GM10248 (cell line): ENCODE measurements around the gene NEK1.

ENCODE experiments used
- CTCF ChIA-PET: fragments of 300-600 bp; sonication (Branson Sonifier 250); formaldehyde crosslinking; extraction: SDS; loops from one replicate; lab custom pipeline; 2021; ENCODE audit warnings: antibody characterized with exemption; lab: Yijun Ruan, JAX
- POLR2A ChIA-PET: fragments of 350-650 bp; sonication (Branson Sonifier 250); formaldehyde crosslinking; extraction: SDS; loops from one replicate; lab custom pipeline; 2020; ENCODE audit warnings: antibody characterized with exemption; lab: Yijun Ruan, JAX
- DNase-seq: peaks from one replicate; pipeline ENCODE4 v3.0.0; 2012; ENCODE audit errors: extremely low spot score
- TF ChIP-seq, protein P1 (sequence below): IDR thresholded peaks from 2 replicates; pipeline ENCODE4 v1.5.1; 2012; ENCODE audit warnings: mild to moderate bottlenecking, low read depth; ENCODE audit errors: extremely low read depth, missing control alignments, control extremely low read depth

Gene NEK1

GRCh38 chr4:169611157-169611556 is 1.2 kb downstream of the NEK1 start:
- POLR2A ChIA-PET: no interaction called here
- TF ChIP-seq, protein P1, sequence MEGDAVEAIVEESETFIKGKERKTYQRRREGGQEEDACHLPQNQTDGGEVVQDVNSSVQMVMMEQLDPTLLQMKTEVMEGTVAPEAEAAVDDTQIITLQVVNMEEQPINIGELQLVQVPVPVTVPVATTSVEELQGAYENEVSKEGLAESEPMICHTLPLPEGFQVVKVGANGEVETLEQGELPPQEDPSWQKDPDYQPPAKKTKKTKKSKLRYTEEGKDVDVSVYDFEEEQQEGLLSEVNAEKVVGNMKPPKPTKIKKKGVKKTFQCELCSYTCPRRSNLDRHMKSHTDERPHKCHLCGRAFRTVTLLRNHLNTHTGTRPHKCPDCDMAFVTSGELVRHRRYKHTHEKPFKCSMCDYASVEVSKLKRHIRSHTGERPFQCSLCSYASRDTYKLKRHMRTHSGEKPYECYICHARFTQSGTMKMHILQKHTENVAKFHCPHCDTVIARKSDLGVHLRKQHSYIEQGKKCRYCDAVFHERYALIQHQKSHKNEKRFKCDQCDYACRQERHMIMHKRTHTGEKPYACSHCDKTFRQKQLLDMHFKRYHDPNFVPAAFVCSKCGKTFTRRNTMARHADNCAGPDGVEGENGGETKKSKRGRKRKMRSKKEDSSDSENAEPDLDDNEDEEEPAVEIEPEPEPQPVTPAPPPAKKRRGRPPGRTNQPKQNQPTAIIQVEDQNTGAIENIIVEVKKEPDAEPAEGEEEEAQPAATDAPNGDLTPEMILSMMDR: no peak
- DNase-seq: no peak
- CTCF ChIA-PET: interaction anchor here (0.7 to 4.2 kb wide), 2 partner anchors 14 to 145 kb away, joined by 3 to 25 read pairs; no protein-coding TSS in a partner anchor

GRCh38 chr4:169604903-169605331 is 7.5 kb downstream of the NEK1 start:
- CTCF ChIA-PET: interaction anchor here (2.3 to 4.4 kb wide), 2 partner anchors 8 to 10 kb away, joined by 7 to 17 read pairs; partner anchors contain the start of gene NEK1
- TF ChIP-seq, protein P1: no peak
- DNase-seq: no peak
- POLR2A ChIA-PET: no interaction called here

DNA sequence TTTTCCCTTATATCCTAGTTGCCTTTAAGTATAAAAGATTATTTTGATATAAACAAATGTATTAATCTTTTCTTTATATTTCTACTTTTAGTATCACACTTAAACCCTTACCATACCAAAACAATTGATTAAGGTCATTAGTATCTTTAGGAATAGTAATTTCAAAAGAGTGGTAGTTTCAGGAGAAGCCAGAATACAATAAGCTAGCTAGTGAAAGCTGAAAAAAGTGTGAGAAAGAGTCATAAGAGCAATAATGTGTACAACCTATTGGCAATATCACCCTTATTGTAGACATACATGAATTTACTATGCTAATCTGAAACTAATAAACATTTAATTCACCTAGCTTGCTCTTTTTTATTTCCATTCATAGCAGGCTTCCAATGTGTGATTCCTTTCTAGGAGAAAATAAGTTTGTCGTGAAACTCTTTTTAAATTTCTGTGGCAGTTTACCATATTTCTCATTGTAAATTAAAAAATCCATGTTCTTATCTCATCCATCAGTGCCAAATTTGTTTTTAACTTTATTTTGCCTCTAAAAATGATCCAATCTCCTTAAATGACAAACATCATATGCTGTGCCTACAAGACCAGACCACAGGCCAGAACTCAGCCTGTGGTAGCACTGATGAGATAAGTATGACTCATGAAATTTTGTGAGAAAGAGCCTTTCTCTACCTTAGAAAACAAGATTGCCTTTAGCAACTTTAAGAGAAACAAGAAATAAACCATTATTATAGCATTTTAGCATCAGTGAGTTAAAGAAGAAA is 8.1 kb downstream of the NEK1 start:
- peak; percentile 31 for DNase-seq
- POLR2A ChIA-PET: interaction anchor here (1.0 kb wide), 1 partner anchor 16 kb away, joined by 3 read pairs; the partner anchor contains the start of gene CLCN3
- CTCF ChIA-PET: interaction anchor here (4.4 kb wide), 1 partner anchor 9 kb away, joined by 17 read pairs; the partner anchor contains the start of gene NEK1
- TF ChIP-seq, protein P1: no peak

DNA sequence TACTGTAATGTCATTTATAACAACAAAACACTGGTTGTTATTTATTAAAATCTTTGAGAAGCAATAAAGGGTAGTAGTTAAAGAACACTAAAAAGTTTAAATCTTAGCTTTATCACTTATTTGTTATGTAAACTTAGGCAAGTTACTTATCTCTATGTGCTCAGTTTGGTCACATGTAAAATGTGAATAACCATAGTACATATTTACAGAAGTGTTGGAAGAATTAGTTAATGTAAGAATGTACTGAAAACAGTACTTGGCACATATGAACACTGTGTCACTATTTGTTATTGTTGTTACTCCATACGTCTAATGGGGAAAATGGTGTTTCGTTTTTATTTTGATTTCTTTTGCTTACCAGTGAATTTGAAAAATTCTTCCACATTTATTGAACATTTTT is 9.1 kb downstream of the NEK1 start:
- ChIA-PET CTCF (interaction anchor here (4.4 kb wide), 1 partner anchor 10 kb away, joined by 17 read pairs; the partner anchor contains the start of gene NEK1), POLR2A (no interaction called here)
- TF ChIP-seq, protein P1: no peak
- no peak for DNase-seq

DNA sequence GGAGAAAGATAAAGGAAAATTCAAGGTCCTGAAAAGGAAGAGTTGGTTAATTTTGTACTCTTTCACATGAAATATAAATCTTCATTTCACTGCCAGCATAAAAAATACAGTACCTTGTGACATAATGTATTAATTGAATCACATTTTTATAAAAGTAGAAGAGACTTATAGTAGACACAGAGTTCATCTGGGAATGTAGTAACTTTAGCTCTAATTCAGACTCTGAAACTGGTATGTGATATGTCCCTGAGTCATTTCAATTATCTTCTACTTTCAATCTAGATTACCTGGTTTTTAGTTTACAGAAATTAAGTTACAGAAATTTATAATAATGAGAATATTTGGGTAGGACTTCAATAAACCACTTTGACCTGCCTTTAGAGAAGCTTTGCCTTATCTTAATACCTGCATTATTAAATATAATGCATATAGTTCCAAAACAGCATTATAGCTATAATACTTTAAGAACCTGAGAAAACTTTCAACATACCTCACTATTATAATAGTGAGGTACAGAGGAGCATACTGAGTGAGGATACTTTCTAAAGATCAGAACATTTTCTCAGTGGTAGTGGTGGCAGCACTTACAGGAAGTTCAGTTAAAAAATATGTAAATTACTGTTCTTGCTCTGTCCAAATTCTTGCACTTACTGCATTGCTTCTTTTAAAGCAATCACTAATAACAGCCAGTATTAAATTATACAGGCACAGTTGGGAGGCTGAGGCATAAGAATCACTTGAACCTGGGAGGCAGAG is 11.2 kb downstream of the NEK1 start:
- no peak for DNase-seq
- POLR2A ChIA-PET: no interaction called here
- CTCF ChIA-PET: interaction anchor here (1.0 to 4.4 kb wide), 5 partner anchors 12 to 576 kb away, joined by 3 to 17 read pairs (median 3); partner anchors contain the start of gene NEK1
- TF ChIP-seq, protein P1: no peak

- CTCF ChIA-PET: interaction anchor here (0.8 to 1.6 kb wide), 2 partner anchors 11 to 18 kb away, joined by 3 to 7 read pairs; no protein-coding TSS in a partner anchor
- POLR2A ChIA-PET: no interaction called here
Measured at GRCh38 chr4:169594560-169595195, 17.7 kb downstream of the NEK1 start.

More at GRCh38 chr4:169594560-169595195, 17.7 kb downstream of the NEK1 start:
- TF ChIP-seq, protein P1: no peak
- no peak for DNase-seq
